CD4-positive, CD25-positive, alpha-beta regulatory T cell (primary cell): ENCODE measurements around the gene PTPN5. TPM values are rescaled to one million over a fixed set of nuclear protein-coding genes. Genes with fewer than 3 reads are reported as not detected.
"Not testable (repeated sequence)": the region's sequence is repeated elsewhere in the genome, so short reads cannot be mapped to it uniquely, and the experiment has no call there.

ENCODE experiments used
- ATAC-seq, 2 donors: fragments of 150-1000 bp; cut with Tn5 transposase; one replicate each; pipeline ENCODE4 v1.10.0; 2021; ENCODE audit warnings: low read depth in 2 of 2, moderate number of reproducible peaks in 2 of 2, moderate library complexity in 1 of 2
- DNase-seq, 3 donors: peaks; one replicate each; pipeline versions ENCODE4 v3.0.0 to v3.0.0-alpha.2; 2012 to 2022; ENCODE audit warnings: mixed read lengths in 1 of 3
- H3K27ac ChIP-seq: one replicate; pipeline ENCODE4 v1.7.0; 2013; ENCODE audit warnings: mild to moderate bottlenecking, low read length; ENCODE audit not compliant: insufficient read depth, poor library complexity, severe bottlenecking
- H3K27me3 ChIP-seq: one replicate; pipeline ENCODE4 v1.7.0; 2013; ENCODE audit warnings: low read length; ENCODE audit not compliant: control insufficient read depth, insufficient read depth
- H3K36me3 ChIP-seq: one replicate; pipeline ENCODE4 v1.7.0; 2013; ENCODE audit warnings: mild to moderate bottlenecking, low read length, moderate library complexity; ENCODE audit not compliant: control insufficient read depth, insufficient read depth
- H3K4me1 ChIP-seq: 2 replicates; pipeline ENCODE4 v1.7.0; 2013; ENCODE audit warnings: mild to moderate bottlenecking, low read length; ENCODE audit not compliant: insufficient read depth, control insufficient read depth, poor library complexity, severe bottlenecking
- H3K4me3 ChIP-seq: one replicate; pipeline ENCODE4 v1.7.0; 2013; ENCODE audit warnings: low read depth, mild to moderate bottlenecking, low read length, moderate library complexity
- H3K9me3 ChIP-seq, 2 experiments: 1 replicate in 1 of 2; 2 replicates in 1 of 2; pipeline ENCODE4 v1.7.0; 2013; ENCODE audit warnings: low read length in 2 of 2, mild to moderate bottlenecking in 1 of 2, moderate library complexity in 1 of 2; ENCODE audit not compliant: control insufficient read depth in 2 of 2
- H3K27ac Mint-ChIP-seq, 3 donors: one replicate each; pipeline ENCODE4 v1.8.0; 2020 to 2022; ENCODE audit warnings: mild to moderate bottlenecking in 3 of 3, mixed read lengths in 3 of 3, moderate library complexity in 2 of 3
- H3K27me3 Mint-ChIP-seq: one replicate; pipeline ENCODE4 v1.8.0; 2022; ENCODE audit warnings: mild to moderate bottlenecking, mixed read lengths
- H3K36me3 Mint-ChIP-seq: one replicate; pipeline ENCODE4 v1.8.0; 2020; ENCODE audit warnings: mixed read lengths
- H3K4me1 Mint-ChIP-seq, 4 donors: one replicate each; pipeline ENCODE4 v1.8.0; 2020 to 2022; ENCODE audit warnings: mixed read lengths in 4 of 4, mild to moderate bottlenecking in 1 of 4
- H3K4me3 Mint-ChIP-seq, 4 donors: one replicate each; pipeline ENCODE4 v1.8.0; 2020 to 2022; ENCODE audit warnings: mild to moderate bottlenecking in 4 of 4, mixed read lengths in 4 of 4, moderate library complexity in 3 of 4
- H3K9me3 Mint-ChIP-seq, 7 donors: one replicate each; pipeline ENCODE4 v1.8.0; 2020 to 2022; ENCODE audit warnings: mixed read lengths in 7 of 7, mild to moderate bottlenecking in 3 of 7, moderate library complexity in 2 of 7
- polyA plus RNA-seq, 4 donors: library from polyadenylated mRNA; unstranded; fragments of 300-500 nt; fragmentation: Illumina TruSeq; gene quantifications; one replicate each; pipeline ENCODE4 v1.2.3, GENCODE V29; 2021
- total RNA-seq: library from RNA; stranded (reverse); gene quantifications from one replicate; pipeline ENCODE4 v1.2.3, GENCODE V29; 2022

Gene PTPN5
- total and polyA plus RNA-seq, 5 donors from 2014 or later, result not detected

GRCh38 chr11:18682466-18682865 is 109.1 kb downstream of the PTPN5 start:
- no peak for DNase-seq
- H3K27me3 Mint-ChIP-seq, result peaks cover 13% of the 10 kb centered on the region
- ATAC-seq, result no peak
- Histone ChIP-seq H3K27me3 (peaks cover 3% of the 10 kb centered on the region), H3K4me1 (no peaks in the 10 kb centered on the region), H3K9me3 (no peaks in the 10 kb centered on the region), H3K36me3 (no peaks in the 10 kb centered on the region), H3K27ac (no peak overlapping the region), H3K4me3 (no peak overlapping the region)
- no peaks in the 10 kb centered on the region for H3K9me3 Mint-ChIP-seq
- H3K4me3 Mint-ChIP-seq, result no peak overlapping the region
- H3K4me1 Mint-ChIP-seq, result peaks cover 0 to 3% (median 3%) of the 10 kb centered on the region in 4 donors
- no peaks in the 10 kb centered on the region for H3K36me3 Mint-ChIP-seq
- no peak overlapping the region for H3K27ac Mint-ChIP-seq

GRCh38 chr11:18681949-18682348 is 109.6 kb downstream of the PTPN5 start:
- not testable (repeated sequence) for ATAC-seq, H3K27ac Mint-ChIP-seq

More at GRCh38 chr11:18681949-18682348, 109.6 kb downstream of the PTPN5 start:
- H3K27me3 ChIP-seq, H3K36me3 ChIP-seq, H3K36me3 Mint-ChIP-seq, H3K4me3 Mint-ChIP-seq, H3K4me3 ChIP-seq, DNase-seq, H3K27ac ChIP-seq, H3K4me1 ChIP-seq, H3K4me1 Mint-ChIP-seq, H3K9me3 Mint-ChIP-seq, H3K9me3 ChIP-seq: not testable (repeated sequence)
- H3K27me3 Mint-ChIP-seq, result peaks cover 12% of the 10 kb centered on the region

Other genes with a start within 250 kb of the PTPN5 start
- 5.9 TPM for gene UEVLD, start 203.1 kb downstream of the PTPN5 start, total RNA-seq
- gene UEVLD, start 203.1 kb downstream of the PTPN5 start, polyA plus RNA-seq, result 10 to 100 TPM in 1 of 4 donors, 1 to 10 TPM in 3; 5.6 to 11.6 (median 8.1) TPM
- gene MISFA, start 192.0 kb downstream of the PTPN5 start, total RNA-seq, result 1.1 TPM
- under 1 TPM in 2 of 4 donors, not detected in 2; 0.49 to 0.75 TPM for gene MISFA, start 192.0 kb downstream of the PTPN5 start, polyA plus RNA-seq
- 62.0 TPM for gene SPTY2D1, start 157.5 kb downstream of the PTPN5 start, total RNA-seq
- 10 to 100 TPM; 11.2 to 13.5 (median 12.6) TPM for gene SPTY2D1, start 157.5 kb downstream of the PTPN5 start, polyA plus RNA-seq
- gene TMEM86A, start 93.0 kb downstream of the PTPN5 start, total RNA-seq, result 4.8 TPM
- 1 to 10 TPM in 3 of 4 donors, under 1 TPM in 1; 1.00 to 2.2 (median 1.2) TPM for gene TMEM86A, start 93.0 kb downstream of the PTPN5 start, polyA plus RNA-seq
- 2.1 TPM for gene IGSF22, start 65.6 kb downstream of the PTPN5 start, total RNA-seq
- gene IGSF22, start 65.6 kb downstream of the PTPN5 start, polyA plus RNA-seq, result 1 to 10 TPM; 2.4 to 6.2 (median 3.4) TPM
- not detected for gene MRGPRX1, start 147.6 kb upstream of the PTPN5 start, total RNA-seq
- not detected for gene MRGPRX1, start 147.6 kb upstream of the PTPN5 start, polyA plus RNA-seq